Activated B cell treated with CpG ODN at 0.5 μM for 24 hours (primary cell): ENCODE data around the gene NSMCE4A. TPM values are rescaled to one million over a fixed set of nuclear protein-coding genes. Genes with fewer than 3 reads are reported as not detected.

ENCODE experiments used
- ATAC-seq: fragments of 200-7000 bp; cut with Tn5 transposase; one replicate; pipeline ENCODE4 v1.10.0; 2021; ENCODE audit warnings: low read depth, mild to moderate bottlenecking, moderate library complexity
- CTCF ChIA-PET: fragments of 350-600 bp; sonication (Branson Sonifier 250); formaldehyde crosslinking; loops from one replicate; lab custom pipeline; 2021; ENCODE audit warnings: antibody characterized with exemption; lab: Charles Lee
- POLR2A ChIA-PET: fragments of 350-600 bp; sonication (Branson Sonifier 250); formaldehyde crosslinking; loops from one replicate; lab custom pipeline; 2021; ENCODE audit warnings: antibody characterized with exemption; lab: Charles Lee
- DNase-seq: peaks from one replicate; pipeline ENCODE4 v3.0.0; 2022
- H3K27ac Mint-ChIP-seq: one replicate; pipeline ENCODE4 v1.8.0; 2020; ENCODE audit warnings: mixed read lengths
- H3K27me3 Mint-ChIP-seq: one replicate; pipeline ENCODE4 v1.8.0; 2021; ENCODE audit warnings: mixed read lengths
- H3K36me3 Mint-ChIP-seq: one replicate; pipeline ENCODE4 v1.8.0; 2021; ENCODE audit warnings: low read depth, mixed read lengths
- H3K4me1 Mint-ChIP-seq: one replicate; pipeline ENCODE4 v1.8.0; 2021; ENCODE audit warnings: mixed read lengths
- H3K4me3 Mint-ChIP-seq: one replicate; pipeline ENCODE4 v1.8.0; 2020; ENCODE audit warnings: mild to moderate bottlenecking, mixed read lengths
- H3K9me3 Mint-ChIP-seq: one replicate; pipeline ENCODE4 v1.8.0; 2020; ENCODE audit warnings: mixed read lengths
- CTCF ChIP-seq: fragments of 200-600 bp; IDR thresholded peaks from one replicate; pipeline ENCODE4 v1.8.0; 2022; ENCODE audit warnings: antibody characterized with exemption, mild to moderate bottlenecking
- intact Hi-C: fragments of 100-400 bp; cut with micrococcal nuclease; formaldehyde crosslinking; loops from one replicate; pipeline ENCODE4 v1.15.1; 2024
- total RNA-seq: library from RNA; stranded (reverse); gene quantifications from 2 replicates; pipeline ENCODE4 v1.2.3, GENCODE V29; 2022

NSMCE4A gene
- total RNA-seq, 1 donor from 2014 or later, result 78.0 TPM

- peaks cover 6% of the 10 kb centered on the region for H3K36me3 Mint-ChIP-seq
- ChIA-PET CTCF (no interaction called here), POLR2A (no interaction called here)
- no peak for DNase-seq
- no peak for TF ChIP-seq CTCF
- H3K9me3 Mint-ChIP-seq, result no peaks in the 10 kb centered on the region
- no peaks in the 10 kb centered on the region for H3K27me3 Mint-ChIP-seq
- no peak for ATAC-seq
- no peaks in the 10 kb centered on the region for H3K4me1 Mint-ChIP-seq
- no peak overlapping the region for H3K27ac Mint-ChIP-seq
- intact Hi-C loops, result no loop called here
- no peak overlapping the region for H3K4me3 Mint-ChIP-seq
Observed at GRCh38 chr10:121949049-121949448, 26.0 kb downstream of the NSMCE4A start.

GRCh38 chr10:121947343-121948330 lies 27.4 kb downstream of the NSMCE4A start:
- ATAC-seq, result no peak
- no peak overlapping the region for H3K4me3 Mint-ChIP-seq
- no peak for TF ChIP-seq CTCF
- H3K4me1 Mint-ChIP-seq, result no peaks in the 10 kb centered on the region
- intact Hi-C loops, result no loop called here
- POLR2A ChIA-PET, result no interaction called here
- no peaks in the 10 kb centered on the region for H3K27me3 Mint-ChIP-seq
- no peaks in the 10 kb centered on the region for H3K9me3 Mint-ChIP-seq
- CTCF ChIA-PET, result no interaction called here
- H3K36me3 Mint-ChIP-seq, result no peaks in the 10 kb centered on the region
- no peak overlapping the region for H3K27ac Mint-ChIP-seq
- no peak for DNase-seq

GRCh38 chr10:121942749-121943416 lies 32.1 kb downstream of the NSMCE4A start:
- no peak for ATAC-seq
- no peaks in the 10 kb centered on the region for H3K27me3 Mint-ChIP-seq

GRCh38 chr10:121941532-121941931 lies 33.5 kb downstream of the NSMCE4A start:
- ChIA-PET POLR2A (no interaction called here), CTCF (no interaction called here)
- H3K9me3 Mint-ChIP-seq, result no peaks in the 10 kb centered on the region
- DNase-seq, result no peak
- H3K36me3 Mint-ChIP-seq, result no peaks in the 10 kb centered on the region
- intact Hi-C loops, result no loop called here
- no peak for ATAC-seq
- H3K4me3 Mint-ChIP-seq, result no peak overlapping the region
- peaks cover 8% of the 10 kb centered on the region for H3K27me3 Mint-ChIP-seq
- no peak for TF ChIP-seq CTCF
- no peaks in the 10 kb centered on the region for H3K4me1 Mint-ChIP-seq
- no peak overlapping the region for H3K27ac Mint-ChIP-seq

More at GRCh38 chr10:121942749-121943416, 32.1 kb downstream of the NSMCE4A start:
- no peak for DNase-seq
- TF ChIP-seq CTCF, result no peak
- Mint-ChIP-seq H3K27ac (no peak overlapping the region), H3K4me1 (no peaks in the 10 kb centered on the region), H3K4me3 (no peak overlapping the region), H3K9me3 (no peaks in the 10 kb centered on the region), H3K36me3 (no peaks in the 10 kb centered on the region)
- POLR2A ChIA-PET, result no interaction called here
- CTCF ChIA-PET, result no interaction called here
- intact Hi-C loops, result no loop called here

- H3K27me3 Mint-ChIP-seq, result peaks cover 8% of the 10 kb centered on the region
- DNase-seq, result no peak
- no peaks in the 10 kb centered on the region for H3K4me1 Mint-ChIP-seq
- no peaks in the 10 kb centered on the region for H3K9me3 Mint-ChIP-seq
- TF ChIP-seq CTCF, result no peak
- intact Hi-C loops, result no loop called here
- ChIA-PET POLR2A (interaction anchor here (0.6 kb wide), 1 partner anchor 1073 kb away, joined by 3 read pairs; the partner anchor contains the start of gene ACADSB), CTCF (no interaction called here)
- no peak overlapping the region for H3K4me3 Mint-ChIP-seq
- H3K36me3 Mint-ChIP-seq, result no peaks in the 10 kb centered on the region
- ATAC-seq, result no peak
- H3K27ac Mint-ChIP-seq, result no peak overlapping the region
Observed at GRCh38 chr10:121936295-121936694, 38.7 kb downstream of the NSMCE4A start.
